ENCODE data around the gene AFAP1. TPM values are rescaled to one million over a fixed set of nuclear protein-coding genes. Genes with fewer than 3 reads are reported as not detected.

The AFAP1 gene
- total RNA-seq, 1 experiment from 2014 or later: 22.6 TPM

- DNase-seq (ENCODE audit: low read depth): no peak
These were observed 30.8 kb upstream of the AFAP1 start for GRCh38 chr4:7970361-7970946.

DNA sequence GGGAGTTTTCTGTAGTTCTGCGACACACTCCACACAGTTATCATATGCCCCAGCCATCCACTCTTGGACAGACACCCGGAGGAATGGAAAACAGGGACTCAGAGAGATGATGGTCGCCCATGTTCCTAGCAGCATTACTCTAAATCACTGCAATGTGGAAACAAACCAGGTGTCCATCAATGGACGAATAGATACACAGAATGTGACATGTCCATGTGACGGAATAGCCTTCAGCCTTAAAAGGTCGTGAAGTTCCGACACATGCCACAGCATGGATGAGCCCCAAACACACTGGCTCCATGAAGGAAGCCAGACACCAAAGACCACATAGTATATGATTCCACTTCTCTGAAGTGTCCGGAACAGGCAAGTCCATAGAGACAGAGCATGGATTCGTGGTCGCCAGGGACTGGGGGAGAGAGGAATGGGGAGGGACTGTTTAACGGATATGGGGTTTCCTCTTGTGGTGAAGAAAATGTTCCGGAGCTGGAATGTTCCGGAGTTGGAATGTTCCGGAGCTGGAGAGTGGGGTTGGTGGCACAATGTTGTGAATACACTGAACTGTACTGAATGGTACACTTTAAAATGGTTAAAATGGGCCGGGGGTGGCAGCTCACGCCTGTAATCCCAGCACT is 28.7 kb upstream of the AFAP1 start:
- no peak for DNase-seq (ENCODE audit: low read depth)

- DNase-seq (ENCODE audit: low read depth): no peak
These were observed 28.0 kb upstream of the AFAP1 start for GRCh38 chr4:7967501-7968261.

DNA sequence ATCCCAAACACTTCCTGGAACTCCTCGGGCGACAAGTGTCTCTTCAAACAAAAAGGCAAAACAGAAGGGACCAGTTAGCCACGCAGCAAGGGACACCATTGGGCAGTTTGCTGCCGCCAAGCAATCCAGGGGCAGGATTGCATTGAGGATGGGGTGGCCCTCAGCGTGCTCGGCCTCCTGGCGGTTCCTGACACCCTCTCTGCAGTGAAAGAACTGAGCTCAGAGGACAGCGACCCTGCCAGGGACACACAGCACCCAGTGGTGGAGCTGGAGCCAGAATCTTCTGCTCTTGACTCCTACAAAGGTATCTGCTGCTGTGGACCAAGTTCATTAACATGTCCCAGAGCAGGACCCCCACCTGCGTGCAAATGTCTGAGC is 27.4 kb upstream of the AFAP1 start:
- DNase-seq (ENCODE audit: low read depth): no peak

- no peak for DNase-seq (ENCODE audit: low read depth)
These were observed 26.8 kb upstream of the AFAP1 start for GRCh38 chr4:7966281-7967062.

- DNase-seq (ENCODE audit: low read depth): no peak
These were observed 25.4 kb upstream of the AFAP1 start for GRCh38 chr4:7964890-7965662.

- DNase-seq (ENCODE audit: low read depth): no peak
These were observed 24.8 kb upstream of the AFAP1 start for GRCh38 chr4:7964459-7964858.

DNA sequence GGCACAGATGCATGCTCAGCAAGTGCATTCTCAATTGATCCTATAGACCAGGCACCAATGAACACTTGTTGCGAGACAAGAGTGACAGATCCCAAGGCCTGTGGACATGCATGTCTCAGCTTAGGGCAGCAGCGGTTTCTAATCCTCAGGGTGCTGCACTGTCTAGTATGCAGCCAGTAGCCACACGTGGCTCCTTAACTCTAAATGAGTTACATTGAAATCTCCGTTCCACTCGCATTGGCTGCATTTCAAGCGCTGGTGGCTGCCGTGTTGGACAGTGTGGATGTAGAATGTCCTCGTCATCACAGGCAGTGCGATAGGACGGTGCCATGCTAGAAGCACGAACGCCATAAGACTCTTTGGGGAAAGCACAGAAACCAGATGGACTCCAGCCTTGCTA is 24.0 kb upstream of the AFAP1 start:
- no peak for DNase-seq (ENCODE audit: low read depth)

DNA sequence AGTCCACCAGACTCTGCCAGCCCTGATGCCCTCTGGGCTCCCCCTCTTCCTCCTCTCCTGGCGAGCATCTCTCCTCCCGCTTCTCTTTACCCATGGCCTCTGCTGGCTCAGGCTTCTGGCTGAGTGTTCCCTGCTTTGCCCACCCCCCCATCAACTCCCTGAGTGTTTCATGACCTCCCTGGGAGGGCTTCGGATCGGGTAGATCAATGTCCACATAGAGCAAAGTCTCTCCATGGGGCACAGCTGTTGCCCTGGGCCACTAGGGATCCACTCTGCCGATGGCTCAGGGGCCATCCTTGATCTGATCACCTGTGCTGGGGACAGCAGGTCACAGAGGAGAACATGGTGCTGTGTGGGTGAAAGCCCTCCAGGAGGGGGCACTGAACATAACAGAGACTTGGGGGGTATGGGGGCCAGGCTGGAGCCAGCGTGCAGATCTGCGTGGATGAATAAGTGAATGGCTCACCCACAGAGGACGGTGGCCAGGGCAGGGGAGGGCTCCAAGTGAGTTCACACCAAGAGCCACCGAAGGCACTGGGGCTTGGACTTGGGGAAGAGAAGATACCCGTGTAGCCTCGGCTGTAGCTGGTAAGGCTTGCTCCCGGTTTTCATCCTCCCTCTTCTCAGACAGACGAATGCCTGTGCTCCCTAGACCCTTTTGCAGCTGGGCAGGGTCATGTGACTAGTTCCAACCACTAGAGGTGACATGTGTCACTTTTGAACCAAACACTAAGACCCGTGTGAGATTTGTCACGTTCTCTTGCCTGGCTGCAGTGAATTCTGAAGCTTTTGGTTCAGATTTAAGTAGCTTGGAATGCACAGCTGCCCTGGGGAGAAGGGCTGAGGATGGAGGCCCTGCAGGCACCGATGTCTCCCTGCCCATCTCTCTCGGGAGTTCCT is 23.2 kb upstream of the AFAP1 start:
- no peak for DNase-seq (ENCODE audit: low read depth)

- peak; percentile 49 for DNase-seq (ENCODE audit: low read depth)
These were observed 21.4 kb upstream of the AFAP1 start for GRCh38 chr4:7960790-7961655.

GRCh38 chr4:7960017-7960789 is 20.5 kb upstream of the AFAP1 start:
- DNase-seq (ENCODE audit: low read depth): no peak

DNA sequence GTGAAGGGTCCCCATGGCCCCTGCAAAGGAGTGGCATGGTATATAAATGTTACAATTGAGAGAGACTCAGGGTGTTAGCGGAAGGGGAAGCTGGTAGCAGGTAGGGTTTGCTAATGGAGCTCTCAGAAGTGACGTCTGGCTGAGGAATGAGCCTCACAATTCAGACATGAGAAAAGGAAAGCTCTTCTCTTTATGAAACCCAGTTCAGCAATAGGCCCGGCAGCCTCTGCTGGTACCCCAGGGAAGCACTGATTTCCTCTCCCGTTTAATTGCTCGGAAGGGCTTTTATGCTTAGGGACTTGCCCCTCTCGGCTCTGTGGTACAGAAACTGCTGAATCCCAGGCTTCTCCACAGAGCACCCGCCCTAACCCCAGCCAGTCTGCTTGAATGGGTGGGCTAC is 19.4 kb upstream of the AFAP1 start:
- no peak for DNase-seq (ENCODE audit: low read depth)

- no peak for DNase-seq (ENCODE audit: low read depth)
These were observed 17.4 kb upstream of the AFAP1 start for GRCh38 chr4:7956934-7957656.

- DNase-seq (ENCODE audit: low read depth): peak; percentile 35
These were observed 16.7 kb upstream of the AFAP1 start for GRCh38 chr4:7956270-7956808.

DNA sequence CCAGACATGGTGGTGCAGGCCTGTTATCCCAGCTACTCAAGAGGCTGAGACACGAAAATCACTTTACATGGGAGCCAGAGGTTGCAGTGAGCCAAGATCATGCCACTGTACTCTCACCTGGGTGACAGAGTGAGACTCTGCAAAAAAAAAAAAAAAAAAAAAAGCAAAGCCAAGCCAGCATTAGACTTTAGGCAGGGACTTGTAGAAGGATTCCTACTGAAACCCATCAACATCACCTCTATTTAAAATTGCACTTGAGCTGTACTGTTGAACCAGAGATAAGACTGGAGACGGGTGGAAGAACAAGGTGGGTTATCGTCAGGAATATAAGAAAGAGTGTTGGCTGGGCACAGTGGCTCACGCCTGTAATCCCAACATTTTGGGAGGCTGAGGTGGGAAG is 15.7 kb upstream of the AFAP1 start:
- no peak for DNase-seq (ENCODE audit: low read depth)

DNA sequence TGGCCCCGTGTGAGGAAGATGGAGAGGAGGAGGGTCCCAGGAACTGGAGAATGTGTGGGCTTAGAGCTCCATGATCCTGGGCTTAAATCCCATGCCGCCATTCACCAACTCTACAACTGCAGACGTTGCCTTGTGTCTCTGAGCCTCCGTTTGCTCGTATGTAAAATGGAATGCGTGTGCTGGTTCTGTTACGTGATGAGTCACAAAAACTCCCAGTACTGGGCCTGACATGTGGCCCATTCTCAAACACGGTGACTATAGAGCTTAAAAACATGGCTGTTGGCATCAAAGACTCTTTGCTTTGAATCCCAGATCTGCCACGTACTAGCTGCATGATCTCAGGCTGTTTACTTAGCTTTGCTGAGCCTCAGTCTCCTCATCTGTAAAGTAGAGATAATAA is 13.0 kb upstream of the AFAP1 start:
- no peak for DNase-seq (ENCODE audit: low read depth)

DNA sequence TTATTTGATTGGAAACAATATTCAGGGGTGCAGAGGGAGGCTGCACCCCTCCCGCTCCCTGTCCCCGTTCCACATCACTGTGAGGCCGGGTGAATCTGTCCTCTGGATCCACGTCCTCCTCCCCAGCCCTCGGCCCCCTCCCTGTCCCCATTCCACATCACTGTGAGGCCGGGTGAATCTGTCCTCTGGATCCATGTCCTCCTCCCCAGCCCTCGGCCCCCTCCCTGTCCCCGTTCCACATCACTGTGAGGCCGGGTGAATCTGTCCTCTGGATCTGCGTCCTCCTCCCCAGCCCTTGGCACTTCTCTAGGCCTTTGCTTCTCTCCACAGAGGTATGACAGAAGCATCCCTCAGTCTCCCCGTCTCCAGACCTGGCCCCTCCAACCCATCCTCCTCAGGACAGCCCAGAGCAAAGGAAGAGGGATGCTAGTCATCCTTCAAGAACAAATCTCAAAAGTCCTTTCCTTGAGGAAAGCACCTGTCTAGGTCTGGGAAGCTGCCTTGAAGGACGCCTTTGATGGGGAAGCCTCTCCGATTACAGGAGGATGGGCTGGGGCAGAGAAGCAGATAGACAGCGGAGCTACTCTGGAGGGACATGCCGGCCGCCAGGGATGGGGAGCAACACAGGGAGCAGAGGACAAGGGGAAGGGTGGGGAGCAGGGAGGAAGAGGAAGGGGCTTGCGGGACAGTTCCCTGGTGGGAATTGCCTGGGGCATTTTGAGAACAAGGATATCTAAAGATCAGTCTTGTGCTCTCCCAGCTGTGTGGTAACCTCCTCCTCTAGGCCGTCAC is 10.8 kb upstream of the AFAP1 start:
- DNase-seq (ENCODE audit: low read depth): no peak
